Right ventricle myocardium inferior (tissue), 1 donor: Measurements from ENCODE around the gene PLEKHG4B. TPM values are rescaled to one million over a fixed set of nuclear protein-coding genes. Genes with fewer than 3 reads are reported as not detected.
"Not testable (repeated sequence)": the region's sequence is repeated elsewhere in the genome, so short reads cannot be mapped to it uniquely, and the experiment has no call there.

Experiments
- ATAC-seq: fragments of 200-7000 bp; cut with Tn5 transposase; one replicate; pipeline ENCODE4 v1.9.1; 2020; ENCODE audit warnings: mild to moderate bottlenecking, moderate library complexity
- DNase-seq: peaks from one replicate; pipeline ENCODE4 v3.0.0; 2021; ENCODE audit errors: missing footprints
- intact Hi-C: fragments of 100-400 bp; cut with DNase I; formaldehyde crosslinking; loops from one replicate; pipeline ENCODE4 v1.11.0; 2022
- total RNA-seq: library from RNA; stranded (reverse); fragmentation: NEBNext Ultra II Directional; extraction: Animal tissue kit (Norgen Biotek cat#: 25700); gene quantifications from one replicate; pipeline ENCODE4 v1.2.1, GENCODE V29; 2021
- donor health status: DM: no; HTN: yes; CAD: no; lungs with severe emphysema.

Gene PLEKHG4B
- total RNA-seq, 1 donor from 2014 or later = not detected

- DNase-seq (no peak), ATAC-seq (no peak)
- intact Hi-C loops = no loop called here
Measured at GRCh38 chr5:163338-163620, 71.3 kb downstream of the PLEKHG4B start.

DNA sequence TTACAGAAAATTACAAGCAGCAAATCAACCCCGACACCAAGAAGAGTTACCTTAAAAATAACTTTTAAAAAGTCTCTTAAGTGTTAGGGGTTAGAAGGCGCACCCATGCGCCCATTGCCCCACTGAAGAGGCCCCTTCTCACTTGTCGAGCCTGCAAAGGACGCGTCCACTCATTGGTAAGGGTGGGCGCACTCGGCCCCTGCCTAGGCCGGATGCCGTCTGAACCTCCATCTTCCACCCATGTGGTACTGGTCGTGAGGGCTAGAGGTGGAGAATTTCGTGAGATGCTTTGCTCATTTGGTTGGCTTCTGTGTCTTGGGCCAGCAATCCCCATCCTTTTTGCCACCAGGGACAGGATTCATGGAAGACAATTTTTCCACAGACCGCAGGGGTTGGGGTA, 71.9 kb downstream of the PLEKHG4B start:
- ATAC-seq (no peak), DNase-seq (no peak)
- intact Hi-C loops = no loop called here

DNA sequence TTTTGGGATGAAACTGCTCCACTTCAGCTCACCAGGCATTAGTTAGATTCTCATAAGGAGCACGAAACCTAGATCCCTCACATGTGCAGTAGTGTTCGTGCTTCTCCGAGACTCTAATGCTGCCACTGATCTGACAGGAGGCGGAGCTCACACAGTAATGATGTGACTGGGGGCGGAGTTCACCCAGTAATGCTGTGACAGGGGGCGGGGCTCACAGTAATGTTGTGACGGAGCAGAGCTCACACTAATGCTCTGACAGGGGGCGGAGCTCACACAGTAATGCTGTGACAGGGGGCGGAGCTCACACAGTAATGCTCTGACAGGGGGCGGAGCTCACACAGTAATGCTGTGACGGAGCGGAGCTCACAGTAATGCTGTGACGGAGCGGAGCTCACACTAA, 72.3 kb downstream of the PLEKHG4B start:
- no peak for ATAC-seq
- intact Hi-C loops = no loop called here
- DNase-seq = no peak

DNA sequence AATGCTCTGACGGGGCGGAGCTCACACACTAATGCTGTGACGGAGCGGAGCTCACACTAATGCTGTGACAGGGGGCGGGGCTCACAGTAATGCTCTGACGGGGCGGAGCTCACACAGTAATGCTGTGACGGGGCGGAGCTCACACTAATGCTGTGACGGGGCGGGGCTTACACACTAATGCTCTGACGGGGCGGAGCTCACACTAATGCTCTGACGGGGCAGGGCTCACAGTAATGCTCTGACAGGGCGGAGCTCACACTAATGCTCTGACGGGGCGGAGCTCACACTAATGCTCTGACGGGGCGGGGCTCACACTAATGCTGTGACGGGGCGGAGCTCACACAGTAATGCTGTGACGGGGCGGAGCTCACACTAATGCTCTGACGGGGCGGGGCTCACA, 72.8 kb downstream of the PLEKHG4B start:
- ATAC-seq, DNase-seq, intact Hi-C loops: not testable (repeated sequence)

DNA sequence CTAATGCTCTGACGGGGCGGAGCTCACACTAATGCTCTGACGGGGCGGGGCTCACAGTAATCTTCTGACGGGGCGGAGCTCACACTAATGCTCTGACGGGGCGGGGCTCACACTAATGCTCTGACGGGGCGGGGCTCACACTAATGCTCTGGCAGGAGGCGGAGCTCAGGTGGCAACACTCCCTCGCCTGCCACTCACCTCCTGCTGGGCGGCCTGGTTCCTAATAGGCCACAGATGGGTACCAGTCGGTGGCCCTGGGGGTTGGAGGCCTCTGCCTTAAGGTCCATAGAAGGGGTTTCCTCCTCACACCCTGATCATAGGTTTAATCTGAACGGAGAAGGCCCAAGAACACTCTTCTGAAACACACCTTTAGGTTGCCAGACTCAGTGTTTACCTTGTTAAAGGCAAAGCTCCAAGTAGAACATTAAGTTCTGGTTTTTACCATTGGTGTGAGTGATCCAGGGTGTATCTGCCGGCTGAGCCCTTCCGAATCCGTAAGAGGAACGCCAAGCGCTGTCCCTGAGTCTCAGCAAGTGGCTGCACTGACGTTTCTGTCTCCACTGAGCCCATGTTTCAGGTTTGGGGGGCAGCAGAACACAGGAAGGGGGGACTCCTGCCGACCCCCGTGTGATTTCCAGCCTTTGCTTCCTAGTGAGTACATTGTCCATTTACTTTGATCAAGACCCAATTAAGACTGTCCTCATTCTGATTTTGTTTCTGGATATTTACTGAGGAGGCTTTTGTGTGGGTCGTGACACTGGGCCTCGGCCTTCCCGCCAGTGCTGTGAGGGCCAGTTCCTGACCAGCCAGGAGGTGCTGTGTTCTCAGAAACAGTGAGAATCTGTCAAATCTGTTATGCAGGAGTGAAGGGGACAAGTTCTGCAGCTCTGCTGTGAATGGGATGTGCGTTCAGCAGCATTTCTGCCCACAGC, 74.7 kb downstream of the PLEKHG4B start:
- intact Hi-C loops = no loop called here
- ATAC-seq (no peak), DNase-seq (no peak)

DNA sequence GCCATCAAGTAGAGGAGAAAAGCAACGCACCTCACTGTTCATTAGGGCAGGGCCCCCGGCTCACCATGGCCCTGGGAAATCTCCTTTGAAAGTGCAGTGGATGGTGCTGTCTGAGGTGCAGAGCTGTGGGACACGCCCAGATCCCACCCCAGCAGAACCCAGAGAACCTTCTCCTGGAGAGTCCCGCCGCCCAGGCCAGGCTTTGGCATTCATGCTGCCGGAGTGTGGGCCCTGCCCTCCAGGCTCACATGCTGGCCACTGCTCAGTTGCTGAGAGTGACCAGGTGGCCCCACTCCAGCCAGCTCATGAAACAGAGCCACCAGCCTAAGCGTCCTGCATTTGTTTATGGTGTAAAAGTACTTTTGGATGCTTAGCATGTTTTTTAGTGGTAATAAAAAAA, 75.5 kb downstream of the PLEKHG4B start:
- no peak for DNase-seq
- intact Hi-C loops = no loop called here
- no peak for ATAC-seq

DNA sequence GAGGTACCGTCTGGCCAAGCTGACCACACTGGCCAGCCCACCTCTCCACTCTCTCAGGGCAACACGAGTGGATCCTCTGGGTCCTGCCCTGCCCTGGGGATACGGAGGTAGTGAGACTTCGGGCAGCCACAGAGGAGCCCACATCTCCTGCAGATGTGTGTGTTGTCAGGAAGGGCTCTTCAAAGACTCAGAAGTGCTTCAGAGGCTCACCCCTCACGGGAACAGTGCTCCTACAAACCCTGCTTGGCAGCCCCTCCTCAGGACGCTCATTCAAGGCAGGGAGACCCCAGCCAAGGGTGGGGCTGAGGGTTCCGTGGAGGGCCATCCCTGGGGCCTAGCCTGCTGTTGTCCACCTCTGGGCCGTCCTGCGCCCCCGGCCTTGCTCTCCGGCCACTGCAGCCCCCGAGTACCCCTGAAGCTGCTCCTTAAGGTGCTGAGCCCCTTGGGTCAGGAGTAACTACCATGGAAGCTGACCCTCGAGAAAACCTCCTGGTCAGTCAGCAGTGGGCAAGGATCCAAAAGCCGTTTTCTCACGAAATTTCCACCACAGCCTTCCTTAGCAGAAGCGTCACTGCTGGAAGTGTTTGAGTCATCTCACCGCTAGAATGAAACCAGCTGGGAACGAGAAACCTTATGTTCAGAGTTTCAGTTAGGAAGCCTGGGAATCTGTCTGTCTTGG, 76.2 kb downstream of the PLEKHG4B start:
- intact Hi-C loops = no loop called here
- ATAC-seq = no peak
- DNase-seq = no peak

DNA sequence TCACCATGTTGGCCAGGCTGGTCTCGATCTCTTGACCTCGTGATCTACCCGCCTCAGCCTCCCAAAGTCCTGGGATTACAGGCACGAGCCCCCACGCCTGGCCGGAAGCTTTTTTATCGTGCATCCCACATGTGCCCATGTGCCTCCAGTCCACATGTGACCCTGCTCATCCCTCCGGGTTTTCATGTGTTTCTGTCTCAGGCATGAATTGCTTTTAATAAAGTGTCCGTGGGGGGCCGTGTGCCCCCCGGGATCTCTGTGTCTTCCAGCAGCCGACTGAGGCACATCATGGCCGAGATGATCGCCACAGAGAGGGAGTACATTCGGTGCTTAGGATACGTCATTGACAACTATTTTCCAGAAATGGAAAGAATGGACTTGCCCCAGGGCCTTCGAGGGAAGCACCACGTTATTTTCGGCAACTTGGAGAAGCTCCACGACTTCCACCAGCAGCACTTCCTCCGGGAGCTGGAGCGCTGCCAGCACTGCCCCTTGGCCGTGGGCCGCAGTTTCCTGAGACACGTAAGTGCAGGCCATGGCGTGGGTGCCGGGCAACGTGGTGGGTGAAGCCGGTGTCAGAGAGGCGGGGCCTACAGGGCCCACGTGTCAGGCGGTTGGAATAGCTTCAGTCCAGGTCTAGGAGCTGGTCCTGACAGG, 77.2 kb downstream of the PLEKHG4B start:
- DNase-seq (peak; percentile 83), ATAC-seq (peak; percentile 40)
- intact Hi-C loops = no loop called here

- DNase-seq = no peak
- intact Hi-C loops = no loop called here
- peak; percentile 6 for ATAC-seq
Measured at GRCh38 chr5:169728-170094, 77.7 kb downstream of the PLEKHG4B start.

GRCh38 chr5:170971-171800, 79.2 kb downstream of the PLEKHG4B start:
- intact Hi-C loops = no loop called here
- DNase-seq (peak; percentile 50), ATAC-seq (no peak)

DNA sequence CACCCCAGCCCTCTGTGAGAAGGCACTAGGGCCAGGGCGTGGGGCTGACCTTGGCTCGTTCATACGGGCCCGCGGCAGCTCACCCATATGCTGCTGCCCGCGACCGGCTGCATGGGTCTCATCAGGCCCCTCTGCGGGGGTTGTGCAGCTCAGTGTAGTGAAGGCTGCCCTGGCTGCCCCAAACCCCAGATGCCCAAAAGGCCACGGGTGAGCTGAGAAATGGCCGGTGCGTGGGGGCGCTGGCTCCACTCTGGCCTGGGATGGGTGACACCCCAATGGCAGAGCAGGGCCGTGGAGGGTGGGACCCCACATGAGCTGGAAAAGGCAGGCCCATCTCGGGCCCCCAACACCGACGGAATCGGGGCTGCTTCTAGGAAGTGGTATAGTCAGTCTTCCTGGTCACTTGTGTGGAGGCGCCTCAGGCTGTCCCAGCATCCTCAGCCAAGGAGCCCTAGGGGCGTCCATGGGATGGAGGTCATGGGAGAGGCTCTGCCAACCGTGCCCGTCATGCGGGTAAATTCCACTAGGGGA, 79.9 kb downstream of the PLEKHG4B start:
- DNase-seq = peak; percentile 58

GRCh38 chr5:172421-172820, 80.5 kb downstream of the PLEKHG4B start:
- ATAC-seq (no peak), DNase-seq (peak; percentile 20)
- intact Hi-C loops = no loop called here

More for the DNA sequence above, 79.9 kb downstream of the PLEKHG4B start:
- no peak for ATAC-seq
- intact Hi-C loops = no loop called here

DNA sequence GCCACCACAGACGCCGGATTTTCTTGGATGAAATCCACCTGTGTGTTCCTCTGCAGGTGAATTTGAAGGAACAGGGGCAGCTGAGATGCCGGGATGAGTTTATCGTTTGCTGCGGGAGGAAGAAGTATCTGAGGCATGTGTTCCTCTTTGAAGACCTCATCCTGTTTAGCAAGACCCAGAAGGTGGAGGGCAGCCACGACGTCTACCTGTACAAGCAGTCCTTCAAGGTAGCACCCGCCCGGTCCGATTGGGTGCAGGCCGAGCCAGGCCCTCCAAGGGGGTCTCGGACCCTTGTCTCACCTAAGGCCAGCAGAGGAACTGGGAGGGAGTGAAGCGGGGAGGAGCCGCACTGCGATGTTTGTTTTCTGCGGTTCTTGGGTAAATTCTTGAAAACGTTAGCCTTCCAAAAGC, 80.9 kb downstream of the PLEKHG4B start:
- ATAC-seq = no peak
- intact Hi-C loops = no loop called here
- DNase-seq = peak; percentile 66

DNA sequence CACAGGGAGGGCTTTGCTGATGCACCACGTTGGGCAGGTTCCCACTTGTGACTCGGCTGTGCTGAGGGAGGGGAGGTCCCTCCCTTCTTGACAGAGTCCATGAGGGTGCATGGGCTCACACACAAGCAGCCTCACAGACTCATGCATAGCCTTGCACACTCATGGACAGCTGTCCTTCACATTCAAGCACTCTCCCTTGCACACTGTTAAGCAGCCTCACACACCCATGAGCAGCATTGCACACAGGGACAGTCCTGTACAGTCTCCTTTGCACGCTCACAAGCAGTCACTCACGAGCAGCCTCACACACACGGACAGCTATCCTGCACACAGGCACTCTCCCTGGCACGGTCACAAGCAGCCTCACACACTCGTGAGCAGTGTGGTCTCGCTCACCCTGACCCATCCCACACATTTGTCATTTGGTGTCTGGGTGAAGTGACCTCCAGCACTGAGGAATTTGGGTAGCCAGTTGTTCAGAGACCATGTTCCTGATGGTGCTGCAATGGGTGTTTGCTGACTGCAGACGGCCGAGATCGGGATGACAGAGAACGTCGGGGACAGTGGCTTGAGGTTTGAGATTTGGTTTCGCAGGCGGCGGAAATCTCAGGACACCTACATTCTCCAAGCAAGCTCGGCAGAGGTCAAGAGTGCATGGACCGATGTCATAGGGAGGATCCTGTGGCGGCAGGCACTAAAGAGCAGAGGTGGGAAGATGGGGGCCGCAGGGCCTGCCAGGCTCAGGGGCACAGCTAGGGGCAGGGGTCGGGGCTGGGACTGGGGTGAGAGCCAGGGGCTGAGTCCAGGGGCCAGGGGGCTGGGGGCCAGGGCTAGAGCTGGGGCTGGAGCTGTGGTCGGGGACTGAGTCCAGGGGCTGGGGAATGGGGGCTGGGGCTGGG, 81.7 kb downstream of the PLEKHG4B start:
- intact Hi-C loops = no loop called here
- peak; percentile 42 for DNase-seq

GRCh38 chr5:174291-174600, 82.3 kb downstream of the PLEKHG4B start:
- no peak for DNase-seq
- no peak for ATAC-seq
- intact Hi-C loops = no loop called here

More for the DNA sequence above, 81.7 kb downstream of the PLEKHG4B start:
- no peak for ATAC-seq

- intact Hi-C loops = no loop called here
- DNase-seq = peak; percentile 15
- no peak for ATAC-seq
Measured at GRCh38 chr5:174876-175465, 83.0 kb downstream of the PLEKHG4B start.

DNA sequence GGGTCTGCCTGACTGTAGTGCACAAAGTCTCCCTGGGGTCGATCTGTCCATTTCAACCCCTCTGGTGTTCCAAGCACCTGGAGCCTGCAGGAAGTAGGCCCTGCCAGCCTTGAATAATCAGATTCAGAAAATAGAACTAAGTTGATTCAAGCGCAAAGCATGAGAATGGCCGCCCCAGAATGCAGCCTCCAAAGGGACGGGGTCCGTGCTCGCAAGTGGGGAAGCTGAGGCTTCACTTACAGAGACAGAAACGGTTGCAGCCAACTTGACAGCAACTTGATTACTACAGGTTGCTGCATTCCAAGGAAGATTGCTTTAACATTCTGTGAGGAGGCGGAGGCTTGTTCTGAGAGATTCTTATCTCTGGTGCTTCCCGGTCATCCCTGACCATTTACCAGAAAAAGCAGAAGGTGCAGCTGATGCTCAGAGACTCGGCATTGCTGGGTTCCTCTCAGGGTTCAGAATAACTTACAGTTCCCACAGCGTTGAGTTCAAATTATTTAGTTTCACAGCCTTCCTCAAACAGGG, 84.4 kb downstream of the PLEKHG4B start:
- DNase-seq (peak; percentile 17), ATAC-seq (no peak)

More for the DNA sequence above, 84.4 kb downstream of the PLEKHG4B start:
- intact Hi-C loops = no loop called here
